ENCODE measurements around the gene KATNB1.

KATNB1 gene

DNA sequence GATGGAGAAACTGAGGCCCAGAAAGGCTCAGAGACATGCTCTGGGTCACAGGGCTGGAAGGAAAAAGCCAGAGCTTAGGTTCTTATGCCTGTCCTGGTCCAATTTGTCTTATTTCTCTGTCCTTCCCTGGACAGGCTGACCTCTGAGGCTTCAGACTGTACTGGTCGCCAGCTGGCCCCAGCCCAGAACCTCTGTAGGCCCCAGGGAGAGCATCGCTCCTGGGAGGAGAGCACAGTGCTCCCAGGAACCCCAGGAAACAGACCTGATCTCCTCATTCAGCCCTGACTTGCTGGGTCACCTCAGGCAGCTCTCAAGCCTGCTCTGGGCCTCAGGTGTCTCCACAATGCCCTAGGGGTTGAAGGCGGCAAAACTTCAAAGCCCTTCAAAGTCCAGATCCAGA lies 36.1 kb upstream of the KATNB1 start:
- no peak overlapping the region for H3K27ac ChIP-seq (ENCODE audit: low read depth, low read length, poor library complexity, severe bottlenecking)
- H3K36me3 ChIP-seq (ENCODE audit: insufficient read depth, low read length): no peaks in the 10 kb centered on the region
- no peaks in the 10 kb centered on the region for H3K79me2 ChIP-seq (ENCODE audit: insufficient read depth, low read length)
- H3K27me3 ChIP-seq (ENCODE audit: insufficient read depth, low read length): no peaks in the 10 kb centered on the region; the same call in 1 of the 2 replicates
- H4K20me1 ChIP-seq (ENCODE audit: insufficient read depth, low read length): no peaks in the 10 kb centered on the region
- H2AFZ ChIP-seq (ENCODE audit: low read length): no peak overlapping the region
- H3K4me1 ChIP-seq (ENCODE audit: insufficient read depth, low read length, severe bottlenecking): no peaks in the 10 kb centered on the region
- no peak overlapping the region for H3K9ac ChIP-seq (ENCODE audit: low read length)
- no peaks in the 10 kb centered on the region for H3K9me3 ChIP-seq (ENCODE audit: low read length)
- no peak for TF ChIP-seq EZH2 (IDR thresholded peaks at IDR 0.05; ENCODE audit: borderline replicate concordance, low read length)
- TF ChIP-seq, protein P1, sequence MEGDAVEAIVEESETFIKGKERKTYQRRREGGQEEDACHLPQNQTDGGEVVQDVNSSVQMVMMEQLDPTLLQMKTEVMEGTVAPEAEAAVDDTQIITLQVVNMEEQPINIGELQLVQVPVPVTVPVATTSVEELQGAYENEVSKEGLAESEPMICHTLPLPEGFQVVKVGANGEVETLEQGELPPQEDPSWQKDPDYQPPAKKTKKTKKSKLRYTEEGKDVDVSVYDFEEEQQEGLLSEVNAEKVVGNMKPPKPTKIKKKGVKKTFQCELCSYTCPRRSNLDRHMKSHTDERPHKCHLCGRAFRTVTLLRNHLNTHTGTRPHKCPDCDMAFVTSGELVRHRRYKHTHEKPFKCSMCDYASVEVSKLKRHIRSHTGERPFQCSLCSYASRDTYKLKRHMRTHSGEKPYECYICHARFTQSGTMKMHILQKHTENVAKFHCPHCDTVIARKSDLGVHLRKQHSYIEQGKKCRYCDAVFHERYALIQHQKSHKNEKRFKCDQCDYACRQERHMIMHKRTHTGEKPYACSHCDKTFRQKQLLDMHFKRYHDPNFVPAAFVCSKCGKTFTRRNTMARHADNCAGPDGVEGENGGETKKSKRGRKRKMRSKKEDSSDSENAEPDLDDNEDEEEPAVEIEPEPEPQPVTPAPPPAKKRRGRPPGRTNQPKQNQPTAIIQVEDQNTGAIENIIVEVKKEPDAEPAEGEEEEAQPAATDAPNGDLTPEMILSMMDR (IDR thresholded peaks at IDR 0.05; ENCODE audit: low read length): no peak
- no peak overlapping the region for H3K4me2 ChIP-seq (ENCODE audit: low read length)
- H3F3A ChIP-seq (ENCODE audit: insufficient read depth, low read length): no peaks in the 10 kb centered on the region
- H3K4me3 ChIP-seq (ENCODE audit: low read depth, low read length, poor library complexity, severe bottlenecking): no peak overlapping the region
- no peaks in the 10 kb centered on the region for H3K9me2 ChIP-seq (ENCODE audit: low read depth, low read length)

DNA sequence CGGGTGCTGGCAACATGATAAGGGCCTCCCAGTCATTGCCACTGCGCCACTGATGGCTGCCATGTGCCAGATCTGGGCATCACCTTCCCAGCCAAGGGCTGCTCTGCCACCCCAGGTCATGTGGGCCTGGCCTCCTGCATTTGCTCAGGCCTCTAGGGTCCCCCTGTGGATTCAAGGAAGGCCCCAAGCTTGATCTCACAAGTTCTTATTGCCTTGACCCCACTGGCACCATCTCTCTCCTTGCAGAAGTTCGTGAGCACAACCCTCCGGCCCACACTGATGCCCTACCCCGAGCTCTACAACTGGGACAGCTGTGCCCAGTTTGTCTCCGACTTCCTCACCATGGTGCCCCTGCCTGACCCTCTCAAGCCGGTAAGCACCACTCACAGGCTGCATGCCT lies 35.7 kb upstream of the KATNB1 start:
- Histone ChIP-seq H3F3A (ENCODE audit: insufficient read depth, low read length) (no peaks in the 10 kb centered on the region), H3K9me2 (ENCODE audit: low read depth, low read length) (no peaks in the 10 kb centered on the region)

DNA sequence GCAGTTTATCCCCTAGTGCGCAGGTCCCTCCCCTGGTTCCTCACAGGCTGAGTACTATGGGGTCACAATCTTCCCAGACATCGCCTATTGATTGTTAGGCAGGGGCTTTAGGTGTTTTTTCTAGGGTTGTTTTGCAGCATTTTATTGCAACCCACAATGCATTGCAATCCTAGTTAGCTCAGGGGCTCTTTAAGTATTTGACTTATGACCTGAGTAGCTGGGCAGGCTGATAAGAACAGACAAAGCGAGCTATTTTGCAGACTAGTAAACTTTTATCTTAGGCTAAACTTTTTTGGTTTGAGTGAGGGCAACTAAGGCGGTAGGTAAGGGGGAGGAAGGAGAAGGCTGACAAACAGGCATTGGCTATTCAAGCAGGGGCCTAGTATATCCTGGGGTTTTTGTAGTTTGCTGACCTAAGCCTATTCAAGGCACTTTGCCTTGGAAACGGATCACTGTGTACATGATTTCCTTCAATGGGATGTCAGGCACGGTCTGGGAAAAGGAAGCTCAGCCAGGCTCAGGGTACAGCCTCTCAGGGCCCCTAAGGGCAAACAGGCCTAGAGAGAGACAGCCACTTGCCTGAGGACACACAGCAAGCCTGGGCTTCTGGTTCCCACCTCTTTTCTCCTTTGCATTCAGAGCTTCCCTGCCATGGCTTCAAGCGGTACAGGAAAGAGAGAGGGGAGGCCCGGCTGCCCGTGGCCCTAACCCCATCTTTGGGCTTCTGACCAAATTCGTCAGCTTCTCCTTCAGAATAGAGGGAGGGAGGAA lies 34.6 kb upstream of the KATNB1 start:
- Histone ChIP-seq H2AFZ (ENCODE audit: low read length) (no peak overlapping the region), H3K9ac (ENCODE audit: low read length) (no peak overlapping the region)

More for the DNA sequence above, 35.7 kb upstream of the KATNB1 start:
- Histone ChIP-seq H3K27me3 (ENCODE audit: insufficient read depth, low read length) (no peaks in the 10 kb centered on the region; the same call in 1 of the 2 replicates), H3K4me2 (ENCODE audit: low read length) (no peak overlapping the region), H3K4me3 (ENCODE audit: low read depth, low read length, poor library complexity, severe bottlenecking) (no peak overlapping the region), H3K27ac (ENCODE audit: low read depth, low read length, poor library complexity, severe bottlenecking) (no peak overlapping the region), H4K20me1 (ENCODE audit: insufficient read depth, low read length) (no peaks in the 10 kb centered on the region), H2AFZ (ENCODE audit: low read length) (no peak overlapping the region), H3K9ac (ENCODE audit: low read length) (no peak overlapping the region), H3K36me3 (ENCODE audit: insufficient read depth, low read length) (no peaks in the 10 kb centered on the region), H3K4me1 (ENCODE audit: insufficient read depth, low read length, severe bottlenecking) (no peaks in the 10 kb centered on the region), H3K9me3 (ENCODE audit: low read length) (no peaks in the 10 kb centered on the region), H3K79me2 (ENCODE audit: insufficient read depth, low read length) (no peaks in the 10 kb centered on the region)
- TF ChIP-seq, protein P1 (IDR thresholded peaks at IDR 0.05; ENCODE audit: low read length): no peak
- TF ChIP-seq EZH2 (IDR thresholded peaks at IDR 0.05; ENCODE audit: borderline replicate concordance, low read length): no peak

More for the DNA sequence above, 34.6 kb upstream of the KATNB1 start:
- Histone ChIP-seq H3K27me3 (ENCODE audit: insufficient read depth, low read length) (no peaks in the 10 kb centered on the region; the same call in 1 of the 2 replicates), H3K79me2 (ENCODE audit: insufficient read depth, low read length) (no peaks in the 10 kb centered on the region), H4K20me1 (ENCODE audit: insufficient read depth, low read length) (no peaks in the 10 kb centered on the region), H3K9me3 (ENCODE audit: low read length) (no peaks in the 10 kb centered on the region), H3K36me3 (ENCODE audit: insufficient read depth, low read length) (no peaks in the 10 kb centered on the region), H3F3A (ENCODE audit: insufficient read depth, low read length) (no peaks in the 10 kb centered on the region), H3K4me3 (ENCODE audit: low read depth, low read length, poor library complexity, severe bottlenecking) (no peak overlapping the region), H3K4me2 (ENCODE audit: low read length) (no peak overlapping the region), H3K4me1 (ENCODE audit: insufficient read depth, low read length, severe bottlenecking) (no peaks in the 10 kb centered on the region), H3K9me2 (ENCODE audit: low read depth, low read length) (no peaks in the 10 kb centered on the region), H3K27ac (ENCODE audit: low read depth, low read length, poor library complexity, severe bottlenecking) (no peak overlapping the region)
- TF ChIP-seq, protein P1 (IDR thresholded peaks at IDR 0.05; ENCODE audit: low read length): no peak
- TF ChIP-seq EZH2 (IDR thresholded peaks at IDR 0.05; ENCODE audit: borderline replicate concordance, low read length): no peak
